ENCODE data around the gene IL15RA. TPM values are rescaled to one million over a fixed set of nuclear protein-coding genes. Genes with fewer than 3 reads are reported as not detected.
"Not testable (repeated sequence)": the region's sequence is repeated elsewhere in the genome, so short reads cannot be mapped to it uniquely, and the experiment has no call there.

The IL15RA gene
- total RNA-seq, 1 experiment from 2014 or later = 0.66 TPM

DNA sequence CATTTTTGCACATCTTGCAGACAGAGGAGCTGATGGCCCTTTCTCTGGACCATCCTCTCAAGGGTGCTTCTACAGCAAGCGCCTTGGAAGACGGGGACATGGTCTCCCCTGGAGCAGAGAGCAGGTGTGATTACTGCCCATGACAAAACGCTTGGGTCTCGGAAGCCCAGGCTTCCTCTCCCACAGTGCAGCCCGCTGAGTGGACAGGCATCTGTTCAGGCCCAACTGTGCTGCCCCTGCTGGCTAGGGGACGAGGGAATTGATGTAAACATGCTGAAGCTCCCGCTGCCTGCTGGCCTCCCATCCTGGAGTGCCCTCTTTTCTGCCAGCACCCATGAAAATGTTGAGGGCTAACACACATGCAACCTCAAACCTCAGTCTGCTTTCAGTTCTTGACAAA lies 14.3 kb downstream of the IL15RA start:
- ChIA-PET POLR2A (no interaction called here), CTCF (no interaction called here)
- Mint-ChIP-seq H3K9me3 (ENCODE audit: unreplicated experiment) (no peaks in the 10 kb centered on the region), H3K36me3 (ENCODE audit: insufficient read depth, unreplicated experiment) (no peaks in the 10 kb centered on the region), H3K27ac (ENCODE audit: unreplicated experiment) (no peak overlapping the region), H3K4me3 (ENCODE audit: unreplicated experiment) (no peak overlapping the region), H3K4me1 (ENCODE audit: low read depth, unreplicated experiment) (no peaks in the 10 kb centered on the region), H3K27me3 (ENCODE audit: insufficient read depth, unreplicated experiment) (no peaks in the 10 kb centered on the region)
- Histone ChIP-seq H3K27me3 (replicated peaks; ENCODE audit: control insufficient read depth, insufficient read depth, low read length) (no peaks in the 10 kb centered on the region; the same call in 1 of the 2 replicates), H3K9me3 (no peaks in the 10 kb centered on the region), H3K36me3 (ENCODE audit: control insufficient read depth, insufficient read depth, low read length) (no peaks in the 10 kb centered on the region), H3K4me3 (ENCODE audit: low read depth, low read length) (no peak overlapping the region), H3K4me1 (no peaks in the 10 kb centered on the region)
- TF ChIP-seq, protein P1, sequence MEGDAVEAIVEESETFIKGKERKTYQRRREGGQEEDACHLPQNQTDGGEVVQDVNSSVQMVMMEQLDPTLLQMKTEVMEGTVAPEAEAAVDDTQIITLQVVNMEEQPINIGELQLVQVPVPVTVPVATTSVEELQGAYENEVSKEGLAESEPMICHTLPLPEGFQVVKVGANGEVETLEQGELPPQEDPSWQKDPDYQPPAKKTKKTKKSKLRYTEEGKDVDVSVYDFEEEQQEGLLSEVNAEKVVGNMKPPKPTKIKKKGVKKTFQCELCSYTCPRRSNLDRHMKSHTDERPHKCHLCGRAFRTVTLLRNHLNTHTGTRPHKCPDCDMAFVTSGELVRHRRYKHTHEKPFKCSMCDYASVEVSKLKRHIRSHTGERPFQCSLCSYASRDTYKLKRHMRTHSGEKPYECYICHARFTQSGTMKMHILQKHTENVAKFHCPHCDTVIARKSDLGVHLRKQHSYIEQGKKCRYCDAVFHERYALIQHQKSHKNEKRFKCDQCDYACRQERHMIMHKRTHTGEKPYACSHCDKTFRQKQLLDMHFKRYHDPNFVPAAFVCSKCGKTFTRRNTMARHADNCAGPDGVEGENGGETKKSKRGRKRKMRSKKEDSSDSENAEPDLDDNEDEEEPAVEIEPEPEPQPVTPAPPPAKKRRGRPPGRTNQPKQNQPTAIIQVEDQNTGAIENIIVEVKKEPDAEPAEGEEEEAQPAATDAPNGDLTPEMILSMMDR (IDR thresholded peaks at IDR 0.05; ENCODE audit: insufficient read depth in 1 of 2, low read depth in 1 of 2, low read length in 1 of 2, severe bottlenecking in 1 of 2, unreplicated experiment in 1 of 2) = no peak
- BruUV-seq (replicated peaks) = no TSS peak
- DNase-seq = peak in 1 of 2 experiments; percentile 17
- intact Hi-C loops (cut with micrococcal nuclease; ENCODE audit: unreplicated experiment) = no loop called here

DNA sequence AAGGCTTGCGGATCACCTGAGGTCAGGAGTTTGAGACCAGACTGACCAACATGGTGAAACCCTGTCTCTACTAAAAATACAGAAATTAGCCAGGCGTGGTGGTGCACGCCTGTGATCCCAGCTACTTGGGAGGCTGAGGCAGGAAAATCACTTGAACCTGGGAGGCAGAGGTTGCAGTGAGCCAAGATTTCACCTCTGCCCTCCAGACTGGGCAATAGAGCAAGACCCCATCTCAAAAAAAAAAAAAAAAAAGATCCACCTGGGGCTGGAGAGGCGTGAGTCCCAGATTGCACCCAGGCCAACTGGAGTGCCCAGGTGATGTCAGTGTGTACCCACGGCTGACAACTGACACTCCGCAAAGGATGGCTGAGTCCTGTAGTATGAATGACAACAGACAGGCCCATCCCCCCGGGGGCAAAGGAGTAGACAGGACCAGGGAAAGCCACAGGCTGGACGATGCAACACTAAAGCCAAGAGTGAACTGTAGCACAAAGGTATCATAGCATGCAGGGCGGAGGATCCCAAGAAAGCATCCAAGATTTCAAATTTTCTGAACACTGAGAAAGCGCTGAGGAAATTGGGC lies 14.9 kb downstream of the IL15RA start:
- POLR2A ChIA-PET = interaction anchor here (0.7 kb wide), 1 partner anchor 110 kb away, joined by 13 read pairs; no protein-coding TSS in a partner anchor

DNA sequence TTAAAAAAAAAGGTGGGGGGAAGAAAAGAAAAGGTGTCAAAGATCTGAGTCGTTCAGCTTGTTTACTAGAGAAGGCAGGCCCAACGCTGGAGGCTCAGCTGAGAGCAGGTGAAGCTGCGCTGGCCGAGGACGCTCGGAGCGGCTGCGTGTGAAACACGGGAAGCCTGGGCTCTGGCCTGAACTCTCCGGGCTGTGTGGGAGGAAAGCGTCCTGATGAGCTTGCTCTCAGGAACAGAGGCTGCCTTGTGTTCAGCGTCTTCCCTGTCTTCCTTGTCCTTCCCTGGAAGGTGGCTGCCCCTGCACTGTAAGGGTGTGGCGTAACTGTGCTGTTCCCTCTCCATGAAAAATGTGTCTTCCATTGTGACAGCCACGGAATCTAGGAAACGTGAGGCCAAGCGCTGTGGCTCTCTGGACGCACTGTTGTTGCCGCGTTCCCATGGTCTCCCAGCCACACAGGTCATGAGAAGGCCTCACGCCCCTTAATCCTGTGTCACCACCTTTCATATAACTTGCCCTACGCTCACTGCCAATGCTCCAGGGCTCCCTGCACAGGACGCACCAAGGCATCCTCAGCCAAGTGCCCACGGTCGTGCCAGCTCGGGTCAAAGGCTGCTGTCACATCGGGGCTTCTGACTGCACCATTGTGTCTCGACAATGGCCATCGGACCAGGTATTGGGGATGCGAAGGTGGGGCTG lies 15.8 kb downstream of the IL15RA start:
- H3K36me3 Mint-ChIP-seq (ENCODE audit: insufficient read depth, unreplicated experiment) = no peaks in the 10 kb centered on the region
- DNase-seq = peak in 1 of 2 experiments; percentile 30
- no peaks in the 10 kb centered on the region for H3K27me3 Mint-ChIP-seq (ENCODE audit: insufficient read depth, unreplicated experiment)
- CTCF ChIA-PET = interaction anchor here (0.6 kb wide), 1 partner anchor 20 kb away, joined by 4 read pairs; no protein-coding TSS in a partner anchor
- no peak overlapping the region for H3K4me3 ChIP-seq (ENCODE audit: low read depth, low read length)
- no peaks in the 10 kb centered on the region for H3K9me3 ChIP-seq
- no peaks in the 10 kb centered on the region for H3K4me1 Mint-ChIP-seq (ENCODE audit: low read depth, unreplicated experiment)
- no peaks in the 10 kb centered on the region for H3K9me3 Mint-ChIP-seq (ENCODE audit: unreplicated experiment)
- POLR2A ChIA-PET = interaction anchor here (0.7 kb wide), 1 partner anchor 109 kb away, joined by 13 read pairs; no protein-coding TSS in a partner anchor
- TF ChIP-seq, protein P1 (IDR thresholded peaks at IDR 0.05; ENCODE audit: insufficient read depth in 1 of 2, low read depth in 1 of 2, low read length in 1 of 2, severe bottlenecking in 1 of 2, unreplicated experiment in 1 of 2) = no peak
- H3K27ac Mint-ChIP-seq (ENCODE audit: unreplicated experiment) = no peak overlapping the region
- intact Hi-C loops (cut with micrococcal nuclease; ENCODE audit: unreplicated experiment) = no loop called here
- BruUV-seq (replicated peaks) = no TSS peak
- no peaks in the 10 kb centered on the region; the same call in 1 of the 2 replicates for H3K27me3 ChIP-seq (replicated peaks; ENCODE audit: control insufficient read depth, insufficient read depth, low read length)
- no peaks in the 10 kb centered on the region for H3K36me3 ChIP-seq (ENCODE audit: control insufficient read depth, insufficient read depth, low read length)
- H3K4me3 Mint-ChIP-seq (ENCODE audit: unreplicated experiment) = no peak overlapping the region
- H3K4me1 ChIP-seq = no peaks in the 10 kb centered on the region

More for the DNA sequence above, 14.9 kb downstream of the IL15RA start:
- H3K27ac Mint-ChIP-seq (ENCODE audit: unreplicated experiment); intact Hi-C loops (cut with micrococcal nuclease; ENCODE audit: unreplicated experiment); H3K9me3 Mint-ChIP-seq (ENCODE audit: unreplicated experiment); H3K36me3 ChIP-seq (ENCODE audit: control insufficient read depth, insufficient read depth, low read length); H3K4me3 ChIP-seq (ENCODE audit: low read depth, low read length); BruUV-seq (replicated peaks); H3K36me3 Mint-ChIP-seq (ENCODE audit: insufficient read depth, unreplicated experiment); H3K4me1 Mint-ChIP-seq (ENCODE audit: low read depth, unreplicated experiment); H3K4me1 ChIP-seq; H3K27me3 ChIP-seq (replicated peaks; ENCODE audit: control insufficient read depth, insufficient read depth, low read length); CTCF ChIA-PET; H3K27me3 Mint-ChIP-seq (ENCODE audit: insufficient read depth, unreplicated experiment); H3K9me3 ChIP-seq; H3K4me3 Mint-ChIP-seq (ENCODE audit: unreplicated experiment): not testable (repeated sequence)
- peak in 1 of 2 experiments; percentile 27 for DNase-seq

DNA sequence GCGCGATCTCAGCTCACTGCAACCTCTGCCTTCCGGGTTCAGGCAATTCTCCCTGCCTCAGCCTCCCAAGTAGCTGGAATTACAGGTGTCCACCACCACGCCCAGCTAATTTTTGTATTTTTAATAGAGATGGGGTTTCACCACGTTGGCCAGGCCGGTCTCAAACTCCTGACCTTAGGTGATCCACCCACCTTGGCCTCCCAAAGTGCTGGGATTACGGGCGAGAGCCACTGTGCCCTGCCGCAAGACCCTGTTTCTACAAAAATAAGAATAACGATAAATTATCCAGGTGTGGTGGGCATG lies 16.4 kb downstream of the IL15RA start:
- BruUV-seq (replicated peaks); H3K36me3 Mint-ChIP-seq (ENCODE audit: insufficient read depth, unreplicated experiment); H3K4me3 Mint-ChIP-seq (ENCODE audit: unreplicated experiment); H3K9me3 ChIP-seq; POLR2A ChIA-PET; DNase-seq; H3K27me3 ChIP-seq (replicated peaks; ENCODE audit: control insufficient read depth, insufficient read depth, low read length); H3K4me1 ChIP-seq; H3K36me3 ChIP-seq (ENCODE audit: control insufficient read depth, insufficient read depth, low read length); H3K9me3 Mint-ChIP-seq (ENCODE audit: unreplicated experiment); H3K27me3 Mint-ChIP-seq (ENCODE audit: insufficient read depth, unreplicated experiment); intact Hi-C loops (cut with micrococcal nuclease; ENCODE audit: unreplicated experiment); H3K4me1 Mint-ChIP-seq (ENCODE audit: low read depth, unreplicated experiment); H3K4me3 ChIP-seq (ENCODE audit: low read depth, low read length); H3K27ac Mint-ChIP-seq (ENCODE audit: unreplicated experiment): not testable (repeated sequence)
- CTCF ChIA-PET = interaction anchor here (0.6 kb wide), 1 partner anchor 19 kb away, joined by 4 read pairs; no protein-coding TSS in a partner anchor
